GM18498 (cell line): Measurements from ENCODE around the gene SPC24.
A peak's percentile ranks its signal among the peaks of the same experiment; 100 is the strongest.
"Not testable (repeated sequence)": the region's sequence is repeated elsewhere in the genome, so short reads cannot be mapped to it uniquely, and the experiment has no call there.

ENCODE experiments used
- ATAC-seq: cut with Tn5 transposase; IDR thresholded peaks from one replicate; pipeline ENCODE4 v1.9.1; 2021; ENCODE audit warnings: mild to moderate bottlenecking, moderate library complexity; ENCODE audit not compliant: unreplicated experiment

SPC24 gene

GRCh38 chr19:11098327-11098726 is 57.3 kb downstream of the SPC24 start:
- no peak for ATAC-seq

- not testable (repeated sequence) for ATAC-seq
Observed at GRCh38 chr19:11097367-11097766, 58.2 kb downstream of the SPC24 start.

DNA sequence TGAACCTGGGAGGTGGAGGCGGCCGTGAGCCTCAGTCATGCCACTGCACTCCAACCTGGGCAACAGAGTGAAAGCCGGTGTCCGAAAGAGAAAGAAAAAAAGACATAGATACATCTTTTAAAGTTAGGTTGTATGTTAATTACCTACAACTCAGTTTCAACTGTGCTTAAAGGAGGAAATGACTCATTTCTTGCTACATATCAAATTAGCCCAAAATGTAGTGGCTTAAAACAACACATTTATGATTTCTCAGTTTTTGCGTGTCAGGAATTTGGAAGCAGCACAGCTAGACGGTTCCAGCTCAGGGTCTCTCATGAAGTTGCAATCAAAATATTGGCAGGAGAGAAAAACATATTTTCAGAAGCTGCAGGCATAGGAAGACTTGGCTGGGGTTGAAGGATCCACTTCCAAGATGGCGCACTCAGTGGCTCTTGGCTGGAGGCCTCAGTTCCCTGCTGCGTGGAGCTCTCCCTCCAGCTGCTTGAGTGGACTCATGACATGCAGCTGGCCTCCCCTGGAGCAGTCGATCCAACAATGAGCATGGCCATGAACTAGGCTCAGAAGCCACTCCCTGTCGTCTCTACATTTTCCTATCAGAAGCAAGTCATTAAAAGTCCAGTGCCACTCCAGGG is 59.3 kb downstream of the SPC24 start:
- ATAC-seq = peak; percentile 52
